HEK293T (cell line): Measurements from ENCODE around the gene CASP9.
A peak's percentile ranks its signal among the peaks of the same experiment; 100 is the strongest.
"Not testable (repeated sequence)": the region's sequence is repeated elsewhere in the genome, so short reads cannot be mapped to it uniquely, and the experiment has no call there.

Source experiments
- CTCF ChIA-PET: fragments of 350-600 bp; formaldehyde crosslinking; extraction: SDS; loops from one replicate; lab custom pipeline; 2021; ENCODE audit warnings: antibody characterized with exemption, inconsistent platforms; lab: Yijun Ruan, JAX
- POLR2A ChIA-PET: fragments of 350-600 bp; formaldehyde crosslinking; extraction: SDS; loops from one replicate; lab custom pipeline; 2020; ENCODE audit warnings: antibody characterized with exemption, inconsistent platforms; lab: Yijun Ruan, JAX
- DNase-seq: peaks from one replicate; pipeline ENCODE4 v3.0.0; 2012; ENCODE audit warnings: mixed read lengths; ENCODE audit errors: extremely low spot score
- ARNT ChIP-seq: fragments of 450-650 bp; IDR thresholded peaks from 2 replicates; pipeline ENCODE4 v1.6.1; 2017; ENCODE audit warnings: mild to moderate bottlenecking
- BHLHE40 ChIP-seq: fragments of 450-650 bp; IDR thresholded peaks from 2 replicates; pipeline ENCODE4 v1.6.1; 2016; ENCODE audit warnings: mild to moderate bottlenecking, moderate library complexity, borderline replicate concordance
- CTBP1 ChIP-seq: fragments of 450-650 bp; IDR thresholded peaks from 2 replicates; pipeline ENCODE4 v1.6.1; 2016; ENCODE audit warnings: borderline replicate concordance
- ELF4 ChIP-seq: fragments of 450-650 bp; IDR thresholded peaks from 2 replicates; pipeline ENCODE4 v1.6.1; 2017; ENCODE audit warnings: antibody characterized with exemption
- FOXA1 ChIP-seq: fragments of 450-650 bp; IDR thresholded peaks from 2 replicates; pipeline ENCODE4 v1.6.1; 2016; ENCODE audit warnings: mild to moderate bottlenecking
- FOXK2 ChIP-seq: fragments of 450-650 bp; IDR thresholded peaks from 2 replicates; pipeline ENCODE4 v1.6.1; 2016; ENCODE audit warnings: mild to moderate bottlenecking
- FOXM1 ChIP-seq: fragments of 450-650 bp; IDR thresholded peaks from 2 replicates; pipeline ENCODE4 v1.6.1; 2017; ENCODE audit warnings: mild to moderate bottlenecking, borderline replicate concordance
- HDGF ChIP-seq: fragments of 450-650 bp; IDR thresholded peaks from 2 replicates; pipeline ENCODE4 v1.6.1; 2017; ENCODE audit warnings: antibody characterized with exemption, borderline replicate concordance
- L3MBTL2 ChIP-seq: fragments of 450-650 bp; conservative IDR thresholded peaks from 2 replicates; pipeline ENCODE4 v1.6.1; 2016; ENCODE audit warnings: mild to moderate bottlenecking
- LEF1 ChIP-seq: fragments of 450-650 bp; IDR thresholded peaks from 2 replicates; pipeline ENCODE4 v1.6.1; 2017; ENCODE audit warnings: mild to moderate bottlenecking, borderline replicate concordance
- NFRKB ChIP-seq: fragments of 450-650 bp; IDR thresholded peaks from 2 replicates; pipeline ENCODE4 v1.6.1; 2016; ENCODE audit warnings: mild to moderate bottlenecking, moderate library complexity
- PKNOX1 ChIP-seq: fragments of 450-650 bp; IDR thresholded peaks from 2 replicates; pipeline ENCODE4 v1.6.1; 2016
- SP1 ChIP-seq: fragments of 450-650 bp; IDR thresholded peaks from 2 replicates; pipeline ENCODE4 v1.6.1; 2017
- SUZ12 ChIP-seq: fragments of 450-650 bp; IDR thresholded peaks from 2 replicates; pipeline ENCODE4 v1.6.1; 2016; ENCODE audit warnings: mild to moderate bottlenecking
- TARDBP ChIP-seq: fragments of 450-650 bp; IDR thresholded peaks from 2 replicates; pipeline ENCODE4 v1.6.1; 2016
- ZNF384 ChIP-seq: fragments of 450-650 bp; IDR thresholded peaks from 2 replicates; pipeline ENCODE4 v1.6.1; 2016

Gene CASP9

GRCh38 chr1:15469361-15469760 is 54.7 kb downstream of the CASP9 start:
- CTCF ChIA-PET: no interaction called here
- TF ChIP-seq HDGF (no peak), ZNF384 (no peak), ARNT (no peak), SUZ12 (no peak), FOXM1 (no peak), FOXK2 (no peak)
- POLR2A ChIA-PET: no interaction called here
- DNase-seq: no peak

GRCh38 chr1:15468145-15468544 is 55.9 kb downstream of the CASP9 start:
- ChIA-PET CTCF (interaction anchor here (0.6 kb wide), 1 partner anchor 90 kb away, joined by 3 read pairs; no protein-coding TSS in a partner anchor), POLR2A (no interaction called here)
- DNase-seq: no peak
- no peak for TF ChIP-seq SUZ12
- no peak for TF ChIP-seq FOXK2
- TF ChIP-seq ZNF384: no peak
- no peak for TF ChIP-seq ELF4
- no peak for TF ChIP-seq L3MBTL2
- no peak for TF ChIP-seq ARNT

- CTCF ChIA-PET, DNase-seq, POLR2A ChIA-PET: not testable (repeated sequence)
Observed at GRCh38 chr1:15466955-15467625, 56.9 kb downstream of the CASP9 start.

- POLR2A ChIA-PET: no interaction called here
- TF ChIP-seq ELF4 (no peak), LEF1 (no peak), ARNT (no peak), NFRKB (no peak), HDGF (no peak), FOXA1 (no peak), FOXK2 (no peak), FOXM1 (no peak), BHLHE40 (no peak), ZNF384 (no peak), TARDBP (no peak), SUZ12 (no peak), SP1 (no peak), CTBP1 (no peak), L3MBTL2 (no peak)
Observed at GRCh38 chr1:15465674-15466073, 58.3 kb downstream of the CASP9 start.

GRCh38 chr1:15463926-15464322 is 60.1 kb downstream of the CASP9 start:
- POLR2A ChIA-PET, DNase-seq, CTCF ChIA-PET: not testable (repeated sequence)

More at GRCh38 chr1:15465674-15466073, 58.3 kb downstream of the CASP9 start:
- CTCF ChIA-PET: no interaction called here
- DNase-seq: no peak

- DNase-seq, POLR2A ChIA-PET, CTCF ChIA-PET: not testable (repeated sequence)
Observed at GRCh38 chr1:15463064-15463800, 60.8 kb downstream of the CASP9 start.

GRCh38 chr1:15460708-15461095 is 63.3 kb downstream of the CASP9 start:
- TF ChIP-seq FOXA1: no peak
- no peak for TF ChIP-seq ZNF384
- CTCF ChIA-PET: interaction anchor here (1.5 kb wide), 1 partner anchor 137 kb away, joined by 3 read pairs; no protein-coding TSS in a partner anchor
- POLR2A ChIA-PET: no interaction called here
- no peak for DNase-seq

GRCh38 chr1:15459771-15460707 is 64.0 kb downstream of the CASP9 start:
- TF ChIP-seq NFRKB (no peak), PKNOX1 (0 out of 2 replicates have a peak, but pooled peaks have one; percentile 7), SUZ12 (no peak), ZNF384 (peak; percentile 45; the same call in 1 of the 2 replicates)
- no peak for DNase-seq
- ChIA-PET POLR2A (no interaction called here), CTCF (interaction anchor here (1.5 kb wide), 1 partner anchor 137 kb away, joined by 3 read pairs; no protein-coding TSS in a partner anchor)

- POLR2A ChIA-PET, DNase-seq: not testable (repeated sequence)
- CTCF ChIA-PET: interaction anchor here (0.6 kb wide), 1 partner anchor 135 kb away, joined by 3 read pairs; no protein-coding TSS in a partner anchor
Observed at GRCh38 chr1:15458388-15458787, 65.6 kb downstream of the CASP9 start.
